NCI-H446 (cell line): ENCODE results near the gene EGLN2.
"Not testable (repeated sequence)": the region's sequence is repeated elsewhere in the genome, so short reads cannot be mapped to it uniquely, and the experiment has no call there.

Experiments used
- DNase-seq, 2 experiments: peaks; one replicate each; lab custom pipeline; 2025; lab: John Stamatoyannopoulos, UW

EGLN2 gene

GRCh38 chr19:40798683-40799557, at the start of gene EGLN2:
Gene EGLN2, plus strand, starts transcription at chr19:40799191. Its CDS starts 1,382 bp downstream, at chr19:40800573.
- peak; percentile 99 to 100 for DNase-seq

GRCh38 chr19:40750058-40750873, 48.7 kb upstream of the EGLN2 start, which contains the start of gene ACTMAP:
Gene ACTMAP, minus strand, starts transcription at chr19:40750477. Its CDS starts 674 bp downstream, at chr19:40749803.
- DNase-seq = peak; percentile 99 to 100

- peak; percentile 98 to 99 for DNase-seq
Observed at GRCh38 chr19:40750874-40751537, 48.0 kb upstream of the EGLN2 start, which contains the start of gene SNRPA. Gene SNRPA, plus strand, starts transcription at chr19:40751203. Its CDS starts 206 bp downstream, at chr19:40751409.

- DNase-seq = no peak
Observed at GRCh38 chr19:40752257-40752781, 46.7 kb upstream of the EGLN2 start.

GRCh38 chr19:40754611-40755247, 44.3 kb upstream of the EGLN2 start:
- no peak for DNase-seq

GRCh38 chr19:40755248-40755624, 43.8 kb upstream of the EGLN2 start:
- DNase-seq = no peak

GRCh38 chr19:40755791-40756190, 43.2 kb upstream of the EGLN2 start:
- DNase-seq = no peak

- no peak for DNase-seq
Observed at GRCh38 chr19:40756502-40757110, 42.4 kb upstream of the EGLN2 start.

- DNase-seq = no peak
Observed at GRCh38 chr19:40758491-40758890, 40.5 kb upstream of the EGLN2 start.

- DNase-seq = no peak
Observed at GRCh38 chr19:40759352-40759751, 39.6 kb upstream of the EGLN2 start.

- no peak for DNase-seq
Observed at GRCh38 chr19:40762754-40763470, 36.1 kb upstream of the EGLN2 start.

GRCh38 chr19:40763526-40763925, 35.5 kb upstream of the EGLN2 start:
- no peak for DNase-seq

GRCh38 chr19:40763963-40764362, 35.0 kb upstream of the EGLN2 start:
- no peak for DNase-seq

GRCh38 chr19:40766385-40766784, 32.6 kb upstream of the EGLN2 start:
- not testable (repeated sequence) for DNase-seq

GRCh38 chr19:40768869-40769268, 30.1 kb upstream of the EGLN2 start:
- no peak for DNase-seq

GRCh38 chr19:40771101-40771862, 27.7 kb upstream of the EGLN2 start:
- DNase-seq = not testable (repeated sequence)

- DNase-seq = no peak
Observed at GRCh38 chr19:40774916-40775631, 23.9 kb upstream of the EGLN2 start, which contains the start of gene MIA. Gene MIA, plus strand, starts transcription at chr19:40775521. Its CDS starts 22 bp downstream, at chr19:40775543.

GRCh38 chr19:40775632-40776022, 23.4 kb upstream of the EGLN2 start:
- DNase-seq = no peak

- no peak for DNase-seq
Observed at GRCh38 chr19:40776364-40776763, 22.6 kb upstream of the EGLN2 start.
